H1 (cell line): ENCODE results near the gene BLVRA. TPM values are rescaled to one million over a fixed set of nuclear protein-coding genes. Genes with fewer than 3 reads are reported as not detected.

Experiments
- CHD2 ChIP-seq: IDR thresholded peaks from 2 replicates; pipeline ENCODE4 v1.6.1; 2012; ENCODE audit warnings: low read length, improper control_type of control experiment
- CHD7 ChIP-seq: fragments of 300-600 bp; sonication (generic); IDR thresholded peaks from 2 replicates; pipeline ENCODE4 v1.7.1; 2012; ENCODE audit warnings: low read length, moderate library complexity, mild to moderate bottlenecking, inconsistent platforms; ENCODE audit not compliant: insufficient replicate concordance
- CTCF ChIP-seq, 3 experiments: IDR thresholded peaks; 1 replicate in 2 of 3; 2 replicates in 1 of 3; pipeline versions ENCODE4 v1.5.1 to v1.6.1; 2011; ENCODE audit warnings: low read length in 3 of 3, mild to moderate bottlenecking in 3 of 3, inconsistent platforms in 2 of 3, low read depth in 1 of 3, moderate library complexity in 1 of 3; ENCODE audit not compliant: insufficient read depth in 1 of 3; ENCODE audit errors: control extremely low read depth in 1 of 3
- EGR1 ChIP-seq: IDR thresholded peaks from 2 replicates; pipeline ENCODE4 v1.6.1; 2011; ENCODE audit warnings: low read depth, low read length, borderline replicate concordance
- GABPA ChIP-seq: IDR thresholded peaks from 2 replicates; pipeline ENCODE4 v1.6.1; 2011; ENCODE audit warnings: mild to moderate bottlenecking, low read length, moderate library complexity, borderline replicate concordance; ENCODE audit not compliant: insufficient read depth
- KDM4A ChIP-seq: IDR thresholded peaks from one replicate; pipeline ENCODE4 v1.7.1; 2012; ENCODE audit warnings: low read depth, mild to moderate bottlenecking, moderate library complexity, low read length, inconsistent platforms; ENCODE audit not compliant: severe bottlenecking
- POLR2A ChIP-seq, 2 experiments: IDR thresholded peaks; 1 replicate in 1 of 2; 2 replicates in 1 of 2; pipeline ENCODE4 v1.6.1; 2011; ENCODE audit warnings: low read depth in 2 of 2, low read length in 2 of 2, mild to moderate bottlenecking in 2 of 2; ENCODE audit errors: control extremely low read depth in 1 of 2
- RFX5 ChIP-seq: IDR thresholded peaks from 2 replicates; pipeline ENCODE4 v1.6.1; 2011; ENCODE audit warnings: low read depth, low read length, improper control_type of control experiment, borderline replicate concordance
- SIRT6 ChIP-seq: IDR thresholded peaks from one replicate; pipeline ENCODE4 v1.7.1; 2012; ENCODE audit warnings: low read length, inconsistent platforms
- SP2 ChIP-seq: IDR thresholded peaks from 2 replicates; pipeline ENCODE4 v1.6.1; 2012; ENCODE audit warnings: mild to moderate bottlenecking, low read length, inconsistent platforms
- polyA plus RNA-seq, 7 experiments: library from polyadenylated mRNA; depleted of rRNA in 3 of 7; stranded (reverse) in 5 of 7; unstranded in 2 of 7; fragments of >200 nt in 5 of 7; fragments of 200-250 nt in 2 of 7; gene quantifications; 1 replicate in 5 of 7; 2 replicates in 1 of 7; 4 replicates in 1 of 7; pipeline versions ENCODE4 v1.2.1 to v1.2.3, GENCODE V29; 2011 to 2013; ENCODE audit warnings: missing spikeins in 2 of 7, mixed read lengths in 2 of 7
- total RNA-seq: library from RNA; stranded (reverse); fragmentation: NEBNext Ultra II Directional; extraction: Animal tissue kit (Norgen Biotek cat#: 25700); gene quantifications from 2 replicates; pipeline ENCODE4 v1.2.1, GENCODE V29; 2021

Gene BLVRA
- total and polyA plus RNA-seq, 2 of the 8 experiments (the other 6 are each of a cell fraction or from before 2014, with no cell fraction given) = 16.1 to 37.1 TPM

GRCh38 chr7:43785420-43785819, 26.9 kb downstream of the BLVRA start (continued):
- no peak for TF ChIP-seq CHD7
- no peak for TF ChIP-seq CTCF (IDR thresholded peaks at IDR 0.05; ENCODE audit: control extremely low read depth in 1 of 3, insufficient read depth in 1 of 3, low read depth in 1 of 3, low read length in 3 of 3)
- no peak for TF ChIP-seq GABPA
- no peak for TF ChIP-seq SP2
- TF ChIP-seq KDM4A = no peak
- no peak for TF ChIP-seq RFX5
- no peak for TF ChIP-seq SIRT6
- no peak for TF ChIP-seq POLR2A (IDR thresholded peaks at IDR 0.05; ENCODE audit: control extremely low read depth in 1 of 2, low read depth in 2 of 2, low read length in 2 of 2)
- no peak for TF ChIP-seq CHD2
- no peak for TF ChIP-seq EGR1
